GM23248 (cell line): ENCODE data around the gene PTPRH.

Source experiments
- EZH2 ChIP-seq: fragments of 200-600 bp; sonication (generic); IDR thresholded peaks from 2 replicates; pipeline ENCODE4 v1.6.1; 2018; ENCODE audit warnings: antibody characterized with exemption, mild to moderate bottlenecking; ENCODE audit not compliant: insufficient read depth, poor library complexity, severe bottlenecking
- EZH2phosphoT487 ChIP-seq: fragments of 200-600 bp; sonication (generic); IDR thresholded peaks from 2 replicates; pipeline ENCODE4 v1.6.1; 2018; ENCODE audit warnings: antibody characterized with exemption, moderate library complexity, mild to moderate bottlenecking, low read depth; ENCODE audit not compliant: insufficient read depth

- no peak for TF ChIP-seq EZH2
- no peak for TF ChIP-seq EZH2phosphoT487
Measured at GRCh38 chr19:55250262-55251036, 41.1 kb upstream of the PTPRH start.
